ENCODE results near the gene VMO1. TPM values are rescaled to one million over a fixed set of nuclear protein-coding genes. Genes with fewer than 3 reads are reported as not detected.

The VMO1 gene
- total RNA-seq, 1 experiment from 2014 or later, result 4.3 TPM

GRCh38 chr17:4808378-4808767 lies 22.2 kb upstream of the VMO1 start:
- no peaks in the 10 kb centered on the region for H3K27me3 ChIP-seq
- H3K9me3 ChIP-seq (replicated peaks), result no peaks in the 10 kb centered on the region
- no peaks in the 10 kb centered on the region for H3K36me3 ChIP-seq
- no peak overlapping the region for H3K4me3 ChIP-seq
- DNase-seq, result no peak
- H3K4me1 ChIP-seq, result no peaks in the 10 kb centered on the region
- H3K27ac ChIP-seq, result no peak overlapping the region

- peak overlapping the region; percentile 89 for H3K4me3 ChIP-seq
- no peak overlapping the region for H3K27ac ChIP-seq
- no peaks in the 10 kb centered on the region for H3K9me3 ChIP-seq (replicated peaks)
- no peaks in the 10 kb centered on the region for H3K27me3 ChIP-seq
- peak in 1 of 2 experiments; percentile 11 for DNase-seq
- H3K4me1 ChIP-seq, result no peaks in the 10 kb centered on the region
- no peaks in the 10 kb centered on the region for H3K36me3 ChIP-seq
Observed at GRCh38 chr17:4807605-4808377, 21.6 kb upstream of the VMO1 start.

GRCh38 chr17:4806777-4807604 lies 20.8 kb upstream of the VMO1 start, which contains the start of gene PLD2:
Gene PLD2, plus strand, starts transcription at chr17:4807152. Its CDS starts 621 bp downstream, at chr17:4807773.
- no peaks in the 10 kb centered on the region for H3K36me3 ChIP-seq
- DNase-seq, result peak; percentile 79 to 84
- H3K9me3 ChIP-seq (replicated peaks), result no peaks in the 10 kb centered on the region
- peak within 1 kb of the TSS; percentile 89 for H3K4me3 ChIP-seq
- peak within 1 kb of the TSS; percentile 73 for H3K27ac ChIP-seq
- no peaks in the 10 kb centered on the region for H3K4me1 ChIP-seq
- no peaks in the 10 kb centered on the region for H3K27me3 ChIP-seq

GRCh38 chr17:4806456-4806776 lies 20.3 kb upstream of the VMO1 start:
- Histone ChIP-seq H3K9me3 (replicated peaks) (no peaks in the 10 kb centered on the region), H3K36me3 (no peaks in the 10 kb centered on the region), H3K27ac (no peak overlapping the region), H3K27me3 (no peaks in the 10 kb centered on the region), H3K4me3 (peak overlapping the region; percentile 89), H3K4me1 (no peaks in the 10 kb centered on the region)
- peak; percentile 15 to 23 for DNase-seq

GRCh38 chr17:4802228-4802627 lies 16.1 kb upstream of the VMO1 start, which contains the start of gene C17orf114:
Gene C17orf114, minus strand, starts transcription at chr17:4802328.
- H3K27me3 ChIP-seq, result no peaks in the 10 kb centered on the region
- no peak within 1 kb of the TSS for H3K4me3 ChIP-seq
- DNase-seq, result no peak
- H3K27ac ChIP-seq, result no peak within 1 kb of the TSS
- H3K36me3 ChIP-seq, result no peaks in the 10 kb centered on the region
- no peaks in the 10 kb centered on the region for H3K4me1 ChIP-seq
- no peaks in the 10 kb centered on the region for H3K9me3 ChIP-seq (replicated peaks)

- Histone ChIP-seq H3K4me3 (no peak overlapping the region), H3K36me3 (no peaks in the 10 kb centered on the region), H3K27ac (no peak overlapping the region), H3K27me3 (no peaks in the 10 kb centered on the region), H3K9me3 (replicated peaks) (no peaks in the 10 kb centered on the region), H3K4me1 (no peaks in the 10 kb centered on the region)
- DNase-seq, result no peak
Observed at GRCh38 chr17:4800462-4801196, 14.5 kb upstream of the VMO1 start.

GRCh38 chr17:4796552-4796920 lies 10.4 kb upstream of the VMO1 start:
- DNase-seq, result peak; percentile 53 to 57
- no peaks in the 10 kb centered on the region for H3K36me3 ChIP-seq
- H3K9me3 ChIP-seq (replicated peaks), result no peaks in the 10 kb centered on the region
- H3K4me1 ChIP-seq, result no peaks in the 10 kb centered on the region
- peak overlapping the region; percentile 69 for H3K27ac ChIP-seq
- peak overlapping the region; percentile 81 for H3K4me3 ChIP-seq
- no peaks in the 10 kb centered on the region for H3K27me3 ChIP-seq

GRCh38 chr17:4795168-4795567 lies 9.0 kb upstream of the VMO1 start:
- Histone ChIP-seq H3K27ac (no peak overlapping the region), H3K27me3 (no peaks in the 10 kb centered on the region), H3K36me3 (no peaks in the 10 kb centered on the region), H3K9me3 (replicated peaks) (no peaks in the 10 kb centered on the region), H3K4me1 (no peaks in the 10 kb centered on the region), H3K4me3 (no peak overlapping the region)
- no peak for DNase-seq

GRCh38 chr17:4790705-4791088 lies 4.5 kb upstream of the VMO1 start:
- DNase-seq, result no peak
- Histone ChIP-seq H3K4me3 (peak overlapping the region; percentile 71), H3K9me3 (replicated peaks) (no peaks in the 10 kb centered on the region), H3K36me3 (no peaks in the 10 kb centered on the region), H3K4me1 (peaks cover 16% of the 10 kb centered on the region), H3K27ac (no peak overlapping the region), H3K27me3 (no peaks in the 10 kb centered on the region)

GRCh38 chr17:4789951-4790704 lies 4.0 kb upstream of the VMO1 start:
- peak overlapping the region; percentile 57; the same call in 1 of the 2 replicates for H3K27ac ChIP-seq
- peaks cover 16% of the 10 kb centered on the region for H3K4me1 ChIP-seq
- peak; percentile 70 to 71 for DNase-seq
- peak overlapping the region; percentile 71 for H3K4me3 ChIP-seq
- H3K9me3 ChIP-seq (replicated peaks), result no peaks in the 10 kb centered on the region
- no peaks in the 10 kb centered on the region for H3K27me3 ChIP-seq
- no peaks in the 10 kb centered on the region for H3K36me3 ChIP-seq

GRCh38 chr17:4789701-4789950 lies 3.5 kb upstream of the VMO1 start:
- DNase-seq, result no peak
- Histone ChIP-seq H3K27ac (peak overlapping the region; percentile 57; the same call in 1 of the 2 replicates), H3K4me3 (peak overlapping the region; percentile 71), H3K9me3 (replicated peaks) (no peaks in the 10 kb centered on the region), H3K36me3 (no peaks in the 10 kb centered on the region), H3K27me3 (no peaks in the 10 kb centered on the region), H3K4me1 (peaks cover 16% of the 10 kb centered on the region)

GRCh38 chr17:4788807-4789700 lies 2.9 kb upstream of the VMO1 start, which contains the start of gene GLTPD2:
Gene GLTPD2, plus strand, starts transcription at chr17:4788964. Its CDS starts 48 bp downstream, at chr17:4789012.
- peaks cover 16% of the 10 kb centered on the region for H3K4me1 ChIP-seq
- H3K27ac ChIP-seq, result peak within 1 kb of the TSS; percentile 57; the same call in 1 of the 2 replicates
- no peaks in the 10 kb centered on the region for H3K36me3 ChIP-seq
- no peaks in the 10 kb centered on the region for H3K27me3 ChIP-seq
- DNase-seq, result no peak
- peak within 1 kb of the TSS; percentile 71 for H3K4me3 ChIP-seq
- H3K9me3 ChIP-seq (replicated peaks), result no peaks in the 10 kb centered on the region

GRCh38 chr17:4788159-4788806 lies 2.1 kb upstream of the VMO1 start:
- no peak overlapping the region for H3K27ac ChIP-seq
- no peaks in the 10 kb centered on the region for H3K36me3 ChIP-seq
- no peak overlapping the region for H3K4me3 ChIP-seq
- DNase-seq, result no peak
- no peaks in the 10 kb centered on the region for H3K9me3 ChIP-seq (replicated peaks)
- peaks cover 16% of the 10 kb centered on the region for H3K4me1 ChIP-seq
- H3K27me3 ChIP-seq, result no peaks in the 10 kb centered on the region
